ENCODE data around the gene SURF4.

Gene SURF4

DNA sequence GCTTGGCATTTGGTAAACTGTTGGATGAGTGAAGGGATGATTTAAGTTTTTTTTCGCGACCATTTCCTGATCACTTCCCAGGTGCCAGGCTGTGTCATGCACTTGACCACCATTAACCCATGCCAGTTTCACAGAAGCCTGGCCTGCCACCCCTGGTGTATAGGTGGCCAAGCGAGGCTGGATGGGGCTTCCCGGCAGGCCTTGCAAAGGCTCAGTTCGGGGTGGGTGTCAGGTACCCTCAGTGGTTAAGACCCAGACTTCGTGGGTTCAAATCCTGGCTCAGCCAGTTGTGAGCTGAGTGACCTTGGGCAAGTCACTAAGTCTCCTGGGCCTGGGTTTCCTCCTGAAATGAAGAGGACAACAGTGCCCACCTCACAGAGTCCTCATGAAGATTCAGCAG, 30.3 kb downstream of the SURF4 start:
- in situ Hi-C loops (cut with HindIII; ENCODE audit: low sequenced_read_pairs), result no loop called here
- no peak overlapping the region for H3K4me3 ChIP-seq (ENCODE audit: low read depth, low read length)
- DNase-seq (ENCODE audit: low read depth, low spot score), result no peak
- TF ChIP-seq, protein P1, sequence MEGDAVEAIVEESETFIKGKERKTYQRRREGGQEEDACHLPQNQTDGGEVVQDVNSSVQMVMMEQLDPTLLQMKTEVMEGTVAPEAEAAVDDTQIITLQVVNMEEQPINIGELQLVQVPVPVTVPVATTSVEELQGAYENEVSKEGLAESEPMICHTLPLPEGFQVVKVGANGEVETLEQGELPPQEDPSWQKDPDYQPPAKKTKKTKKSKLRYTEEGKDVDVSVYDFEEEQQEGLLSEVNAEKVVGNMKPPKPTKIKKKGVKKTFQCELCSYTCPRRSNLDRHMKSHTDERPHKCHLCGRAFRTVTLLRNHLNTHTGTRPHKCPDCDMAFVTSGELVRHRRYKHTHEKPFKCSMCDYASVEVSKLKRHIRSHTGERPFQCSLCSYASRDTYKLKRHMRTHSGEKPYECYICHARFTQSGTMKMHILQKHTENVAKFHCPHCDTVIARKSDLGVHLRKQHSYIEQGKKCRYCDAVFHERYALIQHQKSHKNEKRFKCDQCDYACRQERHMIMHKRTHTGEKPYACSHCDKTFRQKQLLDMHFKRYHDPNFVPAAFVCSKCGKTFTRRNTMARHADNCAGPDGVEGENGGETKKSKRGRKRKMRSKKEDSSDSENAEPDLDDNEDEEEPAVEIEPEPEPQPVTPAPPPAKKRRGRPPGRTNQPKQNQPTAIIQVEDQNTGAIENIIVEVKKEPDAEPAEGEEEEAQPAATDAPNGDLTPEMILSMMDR (IDR thresholded peaks at IDR 0.05; ENCODE audit: low read depth, low read length), result no peak

GRCh38 chr9:133344979-133345378, 30.9 kb downstream of the SURF4 start:
- no peak overlapping the region for H3K4me3 ChIP-seq (ENCODE audit: low read depth, low read length)
- in situ Hi-C loops (cut with HindIII; ENCODE audit: low sequenced_read_pairs), result no loop called here

DNA sequence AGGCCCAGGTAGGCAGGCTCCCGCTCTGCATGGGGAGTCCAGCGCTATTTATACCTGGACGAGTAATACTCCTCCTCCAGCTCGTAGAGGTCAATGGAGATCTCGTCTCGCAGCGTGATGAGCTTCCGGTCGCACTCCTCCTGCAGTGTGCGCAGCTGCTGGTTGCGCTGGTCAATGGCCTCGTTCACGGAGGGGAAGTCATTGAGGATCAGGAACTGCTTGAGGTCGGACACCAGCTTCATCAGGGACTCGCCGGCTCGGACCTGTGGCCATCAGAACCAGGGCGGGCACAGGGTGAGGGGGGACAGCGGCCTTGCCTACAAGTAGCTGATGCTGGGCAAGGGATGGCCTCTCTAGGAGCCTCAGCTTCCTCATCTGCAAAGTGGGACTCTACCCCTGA, 31.8 kb downstream of the SURF4 start:
- TF ChIP-seq, protein P1 (IDR thresholded peaks at IDR 0.05; ENCODE audit: low read depth, low read length), result no peak
- DNase-seq (ENCODE audit: low read depth, low spot score), result no peak
- in situ Hi-C loops (cut with HindIII; ENCODE audit: low sequenced_read_pairs), result no loop called here
- no peak overlapping the region for H3K4me3 ChIP-seq (ENCODE audit: low read depth, low read length)

More at GRCh38 chr9:133344979-133345378, 30.9 kb downstream of the SURF4 start:
- TF ChIP-seq, protein P1 (IDR thresholded peaks at IDR 0.05; ENCODE audit: low read depth, low read length), result no peak
- no peak for DNase-seq (ENCODE audit: low read depth, low spot score)

DNA sequence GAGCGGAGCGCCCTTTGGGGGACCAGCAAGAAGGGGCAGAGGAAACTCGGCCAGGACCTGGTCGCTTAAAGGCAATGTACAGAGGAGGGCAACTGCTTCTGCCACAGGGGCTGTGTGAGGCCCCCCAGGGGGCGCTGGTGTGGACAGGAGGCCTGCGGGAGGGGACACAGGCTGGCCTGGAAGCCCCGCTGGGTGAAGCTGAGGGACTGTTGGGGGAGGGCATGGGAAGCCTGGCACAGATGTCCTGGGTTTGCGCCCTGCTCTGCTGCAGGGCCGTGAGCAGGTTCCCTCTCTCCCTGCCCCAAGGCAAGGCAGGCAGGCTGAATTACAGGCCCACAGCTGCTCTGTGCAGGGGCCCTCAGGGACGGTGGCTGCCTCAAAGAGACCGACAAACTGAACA, 33.3 kb downstream of the SURF4 start:
- H3K4me3 ChIP-seq (ENCODE audit: low read depth, low read length), result no peak overlapping the region
- TF ChIP-seq, protein P1 (IDR thresholded peaks at IDR 0.05; ENCODE audit: low read depth, low read length), result peak; percentile 29
- DNase-seq (ENCODE audit: low read depth, low spot score), result no peak
- in situ Hi-C loops (cut with HindIII; ENCODE audit: low sequenced_read_pairs), result no loop called here

GRCh38 chr9:133342069-133342406, 33.8 kb downstream of the SURF4 start:
- TF ChIP-seq, protein P1 (IDR thresholded peaks at IDR 0.05; ENCODE audit: low read depth, low read length), result peak; percentile 28
- in situ Hi-C loops (cut with HindIII; ENCODE audit: low sequenced_read_pairs), result no loop called here
- H3K4me3 ChIP-seq (ENCODE audit: low read depth, low read length), result no peak overlapping the region
- no peak for DNase-seq (ENCODE audit: low read depth, low spot score)

DNA sequence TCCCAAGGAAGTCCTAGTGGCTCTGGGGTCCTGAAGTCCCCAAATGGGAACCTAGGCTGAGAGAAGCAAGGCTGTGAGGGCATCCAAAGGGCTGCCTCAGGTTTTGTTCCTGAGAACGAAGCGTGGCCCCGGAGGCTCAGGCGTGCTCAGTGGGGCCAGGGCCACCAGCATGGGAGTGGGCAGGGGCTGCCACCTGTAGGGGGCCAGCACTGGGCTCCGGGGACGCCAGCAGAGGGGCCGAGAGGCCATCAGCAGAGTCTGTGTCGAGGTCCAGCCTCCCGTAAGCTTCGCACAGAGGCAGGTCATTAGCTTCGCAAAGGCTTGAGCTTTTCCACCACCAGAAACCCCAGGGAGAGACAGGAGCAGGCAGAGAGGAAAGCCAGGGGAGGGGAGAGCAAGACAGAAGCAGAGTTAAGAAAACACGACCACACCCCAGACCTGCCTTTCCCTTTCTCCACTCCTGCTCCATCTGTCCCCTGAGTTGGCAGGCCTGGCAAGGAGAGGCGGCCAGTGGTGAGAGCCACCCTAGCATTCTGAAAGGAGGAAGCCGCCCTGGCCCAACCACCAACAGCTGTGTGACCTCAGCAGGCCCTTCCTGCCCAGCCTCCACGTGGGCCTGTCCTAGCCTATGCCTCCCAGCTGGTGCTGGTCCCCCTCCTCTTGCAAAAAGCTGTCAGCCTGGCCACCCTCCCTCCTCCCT, 34.3 kb downstream of the SURF4 start:
- in situ Hi-C loops (cut with HindIII; ENCODE audit: low sequenced_read_pairs), result no loop called here
- H3K4me3 ChIP-seq (ENCODE audit: low read depth, low read length), result no peak overlapping the region
- TF ChIP-seq, protein P1 (IDR thresholded peaks at IDR 0.05; ENCODE audit: low read depth, low read length), result no peak
- no peak for DNase-seq (ENCODE audit: low read depth, low spot score)
